ENCODE results near the gene ANKS1B. TPM values are rescaled to one million over a fixed set of nuclear protein-coding genes. Genes with fewer than 3 reads are reported as not detected.
A peak's percentile ranks its signal among the peaks of the same experiment; 100 is the strongest.
"Not testable (repeated sequence)": the region's sequence is repeated elsewhere in the genome, so short reads cannot be mapped to it uniquely, and the experiment has no call there.

The ANKS1B gene
- polyA plus RNA-seq, 3 donors, result not detected

GRCh38 chr12:100017056-100017455 lies 32.3 kb upstream of the ANKS1B start:
- Histone ChIP-seq H3K27ac (ENCODE audit: low read depth in 1 of 2, low read length in 2 of 2) (no peak overlapping the region), H3K9ac (ENCODE audit: insufficient read depth, low read length, poor library complexity, severe bottlenecking) (no peak overlapping the region), H4K20me1 (ENCODE audit: insufficient read depth, low read length) (no peaks in the 10 kb centered on the region), H3K4me3 (replicated peaks in 1 of 3; ENCODE audit: low read depth in 2 of 3, low read length in 3 of 3) (no peak overlapping the region), H3K79me2 (ENCODE audit: insufficient read depth, low read length) (no peaks in the 10 kb centered on the region), H3K27me3 (ENCODE audit: control insufficient read depth in 2 of 2, insufficient read depth in 2 of 2, low read length in 2 of 2) (no peaks in the 10 kb centered on the region), H2AFZ (ENCODE audit: insufficient read depth, low read depth, low read length, poor library complexity, severe bottlenecking) (no peak overlapping the region), H3K4me2 (replicated peaks; ENCODE audit: extremely low read depth, low read length, poor library complexity, severe bottlenecking) (no peak overlapping the region), H3K4me1 (ENCODE audit: control insufficient read depth in 1 of 2, insufficient read depth in 2 of 2, low read length in 2 of 2) (no peaks in the 10 kb centered on the region), H3K36me3 (replicated peaks in 1 of 2; ENCODE audit: control insufficient read depth in 1 of 2, insufficient read depth in 2 of 2, low read length in 2 of 2) (no peaks in the 10 kb centered on the region), H3K9me3 (replicated peaks in 1 of 2; ENCODE audit: control insufficient read depth in 1 of 2, insufficient read depth in 1 of 2, low read length in 2 of 2) (no peaks in the 10 kb centered on the region)
- no peak for DNase-seq
- Mint-ChIP-seq H3K36me3 (no peaks in the 10 kb centered on the region), H3K27me3 (ENCODE audit: low read depth in 3 of 3) (peaks cover 0 to 6% (median 2%) of the 10 kb centered on the region in 3 donors), H3K9me3 (peaks cover 2 to 21% (median 15%) of the 10 kb centered on the region in 7 donors), H3K27ac (peak overlapping the region in 1 of 7 donors; percentile 60), H3K4me1 (no peaks in the 10 kb centered on the region), H3K4me3 (no peak overlapping the region)
- intact Hi-C loops (cut with micrococcal nuclease), result no loop called here
- no peak for TF ChIP-seq CTCF (IDR thresholded peaks at IDR 0.05)
- WGBS (ENCODE audit: insufficient coverage), result 96% methylated on average over 2 of the region's 3 CpGs

GRCh38 chr12:100016304-100016703 lies 31.6 kb upstream of the ANKS1B start:
- intact Hi-C loops (cut with micrococcal nuclease), result not testable (repeated sequence)

GRCh38 chr12:100005846-100006245 lies 21.1 kb upstream of the ANKS1B start:
- H3K9me3 ChIP-seq (replicated peaks in 1 of 2; ENCODE audit: control insufficient read depth in 1 of 2, insufficient read depth in 1 of 2, low read length in 2 of 2); H3K36me3 ChIP-seq (replicated peaks in 1 of 2; ENCODE audit: control insufficient read depth in 1 of 2, insufficient read depth in 2 of 2, low read length in 2 of 2); H3K4me3 Mint-ChIP-seq; H3K27me3 Mint-ChIP-seq (ENCODE audit: low read depth in 3 of 3); H3K27me3 ChIP-seq (ENCODE audit: control insufficient read depth in 2 of 2, insufficient read depth in 2 of 2, low read length in 2 of 2); H3K36me3 Mint-ChIP-seq; H2AFZ ChIP-seq (ENCODE audit: insufficient read depth, low read depth, low read length, poor library complexity, severe bottlenecking); H3K79me2 ChIP-seq (ENCODE audit: insufficient read depth, low read length); H3K4me3 ChIP-seq (replicated peaks in 1 of 3; ENCODE audit: low read depth in 2 of 3, low read length in 3 of 3); H3K4me1 Mint-ChIP-seq; H3K4me2 ChIP-seq (replicated peaks; ENCODE audit: extremely low read depth, low read length, poor library complexity, severe bottlenecking); intact Hi-C loops (cut with micrococcal nuclease); H3K9ac ChIP-seq (ENCODE audit: insufficient read depth, low read length, poor library complexity, severe bottlenecking); H4K20me1 ChIP-seq (ENCODE audit: insufficient read depth, low read length); H3K4me1 ChIP-seq (ENCODE audit: control insufficient read depth in 1 of 2, insufficient read depth in 2 of 2, low read length in 2 of 2); DNase-seq; H3K27ac ChIP-seq (ENCODE audit: low read depth in 1 of 2, low read length in 2 of 2): not testable (repeated sequence)
- WGBS (ENCODE audit: insufficient coverage), result 83% methylated on average over 4 of the region's 9 CpGs
- Mint-ChIP-seq H3K9me3 (peaks cover 3 to 25% (median 11%) of the 10 kb centered on the region in 7 donors), H3K27ac (peak overlapping the region in 1 of 7 donors; percentile 11)

More at GRCh38 chr12:100016304-100016703, 31.6 kb upstream of the ANKS1B start:
- not testable (repeated sequence) for H4K20me1 ChIP-seq (ENCODE audit: insufficient read depth, low read length); H3K4me3 Mint-ChIP-seq; H3K4me1 Mint-ChIP-seq; H3K27ac ChIP-seq (ENCODE audit: low read depth in 1 of 2, low read length in 2 of 2); H3K4me1 ChIP-seq (ENCODE audit: control insufficient read depth in 1 of 2, insufficient read depth in 2 of 2, low read length in 2 of 2); DNase-seq; H3K4me3 ChIP-seq (replicated peaks in 1 of 3; ENCODE audit: low read depth in 2 of 3, low read length in 3 of 3); H3K9ac ChIP-seq (ENCODE audit: insufficient read depth, low read length, poor library complexity, severe bottlenecking); H3K27me3 Mint-ChIP-seq (ENCODE audit: low read depth in 3 of 3); H3K9me3 ChIP-seq (replicated peaks in 1 of 2; ENCODE audit: control insufficient read depth in 1 of 2, insufficient read depth in 1 of 2, low read length in 2 of 2); H2AFZ ChIP-seq (ENCODE audit: insufficient read depth, low read depth, low read length, poor library complexity, severe bottlenecking); H3K27me3 ChIP-seq (ENCODE audit: control insufficient read depth in 2 of 2, insufficient read depth in 2 of 2, low read length in 2 of 2); H3K27ac Mint-ChIP-seq; H3K36me3 ChIP-seq (replicated peaks in 1 of 2; ENCODE audit: control insufficient read depth in 1 of 2, insufficient read depth in 2 of 2, low read length in 2 of 2); H3K36me3 Mint-ChIP-seq; H3K79me2 ChIP-seq (ENCODE audit: insufficient read depth, low read length); H3K4me2 ChIP-seq (replicated peaks; ENCODE audit: extremely low read depth, low read length, poor library complexity, severe bottlenecking)
- WGBS (ENCODE audit: insufficient coverage), result no CpG with 5 or more reads among the region's 4 CpGs
- H3K9me3 Mint-ChIP-seq, result peaks cover 2 to 16% (median 10%) of the 10 kb centered on the region in 7 donors

Data from CD14-positive monocyte (primary cell).